DOHH2 (cell line): Measurements from ENCODE around the gene MFSD2B.
A peak's percentile ranks its signal among the peaks of the same experiment; 100 is the strongest.

Source experiments
- H3F3A ChIP-seq: fragments of 200-600 bp; sonication (generic), shearing (Covaris generic); 2 replicates; pipeline ENCODE4 v1.6.0; 2016; ENCODE audit warnings: antibody characterized with exemption, mild to moderate bottlenecking; ENCODE audit not compliant: control insufficient read depth, insufficient read depth
- H3K27ac ChIP-seq: fragments of 200-600 bp; sonication (generic); 2 replicates; pipeline ENCODE4 v1.5.1; 2014; ENCODE audit warnings: low read depth, mild to moderate bottlenecking, low read length, moderate library complexity
- H3K27me3 ChIP-seq: fragments of 200-600 bp; sonication (generic); 2 replicates; pipeline ENCODE4 v1.6.1; 2014; ENCODE audit warnings: mild to moderate bottlenecking, low read length, mixed read lengths; ENCODE audit not compliant: control insufficient read depth
- H3K36me3 ChIP-seq: fragments of 200-600 bp; sonication (generic); 2 replicates; pipeline ENCODE4 v1.6.1; 2014; ENCODE audit warnings: mild to moderate bottlenecking, low read length, moderate library complexity, mixed read lengths; ENCODE audit not compliant: control insufficient read depth
- H3K4me1 ChIP-seq: fragments of 200-600 bp; sonication (generic); 2 replicates; pipeline ENCODE4 v1.6.1; 2014; ENCODE audit warnings: mild to moderate bottlenecking, low read length, mixed read lengths; ENCODE audit not compliant: control insufficient read depth
- H3K4me2 ChIP-seq: fragments of 200-600 bp; sonication (generic); 2 replicates; pipeline ENCODE4 v1.6.0; 2014; ENCODE audit warnings: mild to moderate bottlenecking, low read length, moderate library complexity
- H3K4me3 ChIP-seq: fragments of 200-600 bp; sonication (generic); 2 replicates; pipeline ENCODE4 v1.5.1; 2014; ENCODE audit warnings: mild to moderate bottlenecking, low read length, mixed read lengths
- H3K79me2 ChIP-seq: fragments of 200-600 bp; sonication (generic); 2 replicates; pipeline ENCODE4 v1.6.1; 2014; ENCODE audit warnings: mild to moderate bottlenecking, low read length, mixed read lengths; ENCODE audit not compliant: control insufficient read depth
- H3K9me2 ChIP-seq: fragments of 200-600 bp; sonication (generic); replicated peaks from 2 replicates; pipeline ENCODE4 v1.6.1; 2014; ENCODE audit warnings: mild to moderate bottlenecking, low read length, mixed read lengths; ENCODE audit not compliant: control insufficient read depth
- H3K9me3 ChIP-seq: fragments of 200-600 bp; sonication (generic); 2 replicates; pipeline ENCODE4 v1.6.1; 2014; ENCODE audit warnings: antibody characterized with exemption, low read length, mixed read lengths; ENCODE audit not compliant: control insufficient read depth, insufficient read depth
- H4K20me1 ChIP-seq: fragments of 200-600 bp; sonication (generic); 2 replicates; pipeline ENCODE4 v1.6.0; 2014; ENCODE audit warnings: low read depth, mild to moderate bottlenecking, antibody characterized with exemption, low read length, moderate library complexity; ENCODE audit not compliant: control insufficient read depth, insufficient read depth
- EZH2phosphoT487 ChIP-seq: fragments of 200-600 bp; sonication (generic); IDR thresholded peaks from 2 replicates; pipeline ENCODE4 v1.6.1; 2017; ENCODE audit warnings: borderline replicate concordance, mild to moderate bottlenecking, antibody characterized with exemption, low read length, moderate library complexity, mixed read lengths
- TF ChIP-seq, protein P1 (sequence below): fragments of 200-600 bp; sonication (generic); IDR thresholded peaks from one replicate; pipeline ENCODE4 v1.5.1; 2014; ENCODE audit warnings: antibody characterized with exemption, mild to moderate bottlenecking, low read depth, low read length; ENCODE audit not compliant: poor library complexity, severe bottlenecking

Gene MFSD2B

GRCh38 chr2:24019729-24020128 lies 9.8 kb downstream of the MFSD2B start:
- no peak for TF ChIP-seq EZH2phosphoT487
- TF ChIP-seq, protein P1, sequence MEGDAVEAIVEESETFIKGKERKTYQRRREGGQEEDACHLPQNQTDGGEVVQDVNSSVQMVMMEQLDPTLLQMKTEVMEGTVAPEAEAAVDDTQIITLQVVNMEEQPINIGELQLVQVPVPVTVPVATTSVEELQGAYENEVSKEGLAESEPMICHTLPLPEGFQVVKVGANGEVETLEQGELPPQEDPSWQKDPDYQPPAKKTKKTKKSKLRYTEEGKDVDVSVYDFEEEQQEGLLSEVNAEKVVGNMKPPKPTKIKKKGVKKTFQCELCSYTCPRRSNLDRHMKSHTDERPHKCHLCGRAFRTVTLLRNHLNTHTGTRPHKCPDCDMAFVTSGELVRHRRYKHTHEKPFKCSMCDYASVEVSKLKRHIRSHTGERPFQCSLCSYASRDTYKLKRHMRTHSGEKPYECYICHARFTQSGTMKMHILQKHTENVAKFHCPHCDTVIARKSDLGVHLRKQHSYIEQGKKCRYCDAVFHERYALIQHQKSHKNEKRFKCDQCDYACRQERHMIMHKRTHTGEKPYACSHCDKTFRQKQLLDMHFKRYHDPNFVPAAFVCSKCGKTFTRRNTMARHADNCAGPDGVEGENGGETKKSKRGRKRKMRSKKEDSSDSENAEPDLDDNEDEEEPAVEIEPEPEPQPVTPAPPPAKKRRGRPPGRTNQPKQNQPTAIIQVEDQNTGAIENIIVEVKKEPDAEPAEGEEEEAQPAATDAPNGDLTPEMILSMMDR = no peak
- H3F3A ChIP-seq = no peaks in the 10 kb centered on the region
- H3K36me3 ChIP-seq = no peaks in the 10 kb centered on the region
- H3K9me3 ChIP-seq = no peaks in the 10 kb centered on the region
- H3K79me2 ChIP-seq = no peaks in the 10 kb centered on the region
- H3K9me2 ChIP-seq = no peaks in the 10 kb centered on the region
- H3K4me2 ChIP-seq = no peak overlapping the region
- H3K4me3 ChIP-seq = no peak overlapping the region
- H4K20me1 ChIP-seq = no peaks in the 10 kb centered on the region
- H3K27ac ChIP-seq = no peak overlapping the region
- no peaks in the 10 kb centered on the region for H3K4me1 ChIP-seq
- H3K27me3 ChIP-seq = no peaks in the 10 kb centered on the region

- Histone ChIP-seq H3K36me3 (no peaks in the 10 kb centered on the region), H3K4me1 (no peaks in the 10 kb centered on the region), H3K9me2 (no peaks in the 10 kb centered on the region), H3K4me3 (no peak overlapping the region), H3F3A (no peaks in the 10 kb centered on the region), H3K4me2 (no peak overlapping the region), H3K79me2 (no peaks in the 10 kb centered on the region), H3K27ac (no peak overlapping the region), H3K9me3 (no peaks in the 10 kb centered on the region), H4K20me1 (no peaks in the 10 kb centered on the region), H3K27me3 (no peaks in the 10 kb centered on the region)
- TF ChIP-seq, protein P1 = no peak
Measured at GRCh38 chr2:24020244-24020643, 10.4 kb downstream of the MFSD2B start.

DNA sequence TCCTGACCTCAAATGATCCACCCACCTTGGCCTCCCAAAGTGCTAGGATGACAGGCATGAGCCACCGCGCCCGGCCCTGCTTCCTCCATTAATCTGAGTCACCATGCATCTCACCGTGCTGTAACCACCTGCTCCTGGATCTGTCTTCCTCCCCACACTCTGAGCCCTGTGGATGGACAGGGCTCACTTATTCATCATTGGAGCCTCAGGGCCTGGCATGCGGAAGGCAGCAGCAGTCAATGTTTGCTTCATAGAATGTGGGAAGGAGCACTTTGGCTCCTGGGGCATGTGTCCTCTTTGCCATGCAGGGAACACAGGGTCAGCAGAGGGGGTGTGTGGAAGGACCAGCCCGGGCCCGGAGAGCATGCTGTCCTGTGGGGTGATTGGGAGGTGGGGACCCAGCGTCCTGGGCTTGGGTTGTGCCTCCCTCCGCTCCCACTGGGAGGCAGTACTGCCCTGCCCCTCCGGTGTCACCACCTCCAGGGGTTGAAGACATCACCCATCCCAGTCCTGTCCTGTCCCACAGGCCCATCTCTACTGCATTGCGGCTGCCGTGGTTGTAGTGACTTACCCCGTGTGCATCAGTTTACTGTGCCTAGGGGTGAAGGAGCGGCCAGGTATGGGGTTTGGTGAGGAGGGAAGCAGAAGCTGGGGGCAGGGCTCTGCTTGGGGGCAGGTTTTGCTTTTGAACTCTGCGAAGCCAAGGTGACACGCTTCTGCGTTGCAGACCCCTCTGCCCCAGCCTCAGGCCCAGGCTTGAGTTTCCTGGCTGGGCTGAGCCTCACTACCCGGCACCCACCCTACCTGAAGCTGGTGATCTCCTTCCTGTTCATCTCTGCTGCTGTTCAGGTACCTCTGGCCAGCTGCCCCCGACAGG lies 11.5 kb downstream of the MFSD2B start:
- Histone ChIP-seq H3K9me2 (no peaks in the 10 kb centered on the region), H3F3A (no peaks in the 10 kb centered on the region), H3K4me3 (no peak overlapping the region), H3K36me3 (peaks cover under 1% of the 10 kb centered on the region; the same call in 1 of the 2 replicates), H3K79me2 (no peaks in the 10 kb centered on the region), H3K27ac (no peak overlapping the region), H3K4me2 (no peak overlapping the region), H3K9me3 (no peaks in the 10 kb centered on the region), H3K4me1 (no peaks in the 10 kb centered on the region), H3K27me3 (no peaks in the 10 kb centered on the region), H4K20me1 (no peaks in the 10 kb centered on the region)
- TF ChIP-seq EZH2phosphoT487 = no peak
- TF ChIP-seq, protein P1 = peak; percentile 45
